NCI-H1105 (cell line): ENCODE results near the gene KCNAB2.

Source experiments
- DNase-seq: peaks from one replicate; lab custom pipeline; 2025; lab: John Stamatoyannopoulos, UW

KCNAB2 gene

GRCh38 chr1:6033124-6033523 is 12.6 kb upstream of the KCNAB2 start:
- no peak for DNase-seq

GRCh38 chr1:6033986-6034749 is 11.5 kb upstream of the KCNAB2 start:
- no peak for DNase-seq

DNA sequence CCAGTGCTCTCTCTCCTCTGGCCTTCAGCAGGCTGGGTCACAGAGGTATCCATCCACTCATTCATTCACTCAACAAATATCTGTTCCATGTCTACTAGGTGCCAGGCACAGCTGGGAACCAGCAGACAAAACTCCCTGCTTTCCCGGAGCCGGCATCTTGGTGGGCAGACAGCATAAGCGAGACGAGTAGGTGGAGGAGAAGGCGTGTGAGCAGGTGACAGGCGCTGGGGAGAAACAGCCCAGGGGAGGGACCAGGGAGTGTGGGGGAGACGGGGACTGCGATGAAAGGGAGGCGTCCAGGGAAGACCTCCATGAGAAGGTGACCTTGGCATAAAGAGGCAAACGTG is 11.0 kb upstream of the KCNAB2 start:
- DNase-seq = no peak

GRCh38 chr1:6035303-6035702 is 10.4 kb upstream of the KCNAB2 start:
- DNase-seq = no peak

- DNase-seq = no peak
Measured at GRCh38 chr1:6035719-6036118, 10.0 kb upstream of the KCNAB2 start.

GRCh38 chr1:6037338-6037762 is 8.3 kb upstream of the KCNAB2 start:
- no peak for DNase-seq

DNA sequence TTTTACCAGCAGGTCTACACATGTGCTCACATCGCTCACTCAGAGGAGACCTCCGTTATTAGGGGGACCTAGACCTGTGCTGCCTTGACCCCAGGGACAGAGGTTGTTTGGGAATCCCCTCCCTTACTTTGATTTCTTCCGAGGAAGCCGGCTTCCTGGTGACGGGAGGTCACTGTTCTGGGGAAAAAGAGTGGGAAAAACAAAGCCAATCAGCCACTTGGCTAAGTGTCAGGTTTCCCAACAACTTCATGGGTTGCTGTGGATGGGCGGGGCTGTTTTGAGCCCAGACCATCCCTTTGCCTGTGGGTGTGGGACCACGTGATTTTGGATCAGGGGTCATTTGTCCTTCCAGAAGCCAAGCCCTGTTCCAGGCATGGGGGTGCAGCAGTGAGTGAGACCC is 7.1 kb upstream of the KCNAB2 start:
- DNase-seq = no peak

DNA sequence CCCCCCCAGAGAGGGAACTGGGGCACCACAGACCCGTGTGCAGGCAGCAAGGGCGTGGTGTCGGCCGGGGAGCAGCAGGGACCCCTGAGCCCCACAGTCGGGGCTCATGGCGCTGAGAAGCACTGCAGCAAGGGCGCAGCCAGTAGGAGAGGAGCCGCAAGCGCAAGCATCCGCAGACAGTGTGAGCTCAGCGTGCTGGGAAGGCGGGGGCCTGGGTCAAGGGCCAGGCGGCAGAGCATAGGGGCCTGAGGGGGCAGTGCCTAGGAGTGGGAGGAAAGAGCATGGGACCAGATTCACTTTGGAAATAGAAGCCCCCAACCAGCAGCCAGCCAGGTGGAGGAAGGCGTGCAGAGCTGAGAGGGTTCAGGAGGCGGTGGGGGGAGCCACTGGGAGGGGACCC is 6.7 kb upstream of the KCNAB2 start:
- no peak for DNase-seq

DNA sequence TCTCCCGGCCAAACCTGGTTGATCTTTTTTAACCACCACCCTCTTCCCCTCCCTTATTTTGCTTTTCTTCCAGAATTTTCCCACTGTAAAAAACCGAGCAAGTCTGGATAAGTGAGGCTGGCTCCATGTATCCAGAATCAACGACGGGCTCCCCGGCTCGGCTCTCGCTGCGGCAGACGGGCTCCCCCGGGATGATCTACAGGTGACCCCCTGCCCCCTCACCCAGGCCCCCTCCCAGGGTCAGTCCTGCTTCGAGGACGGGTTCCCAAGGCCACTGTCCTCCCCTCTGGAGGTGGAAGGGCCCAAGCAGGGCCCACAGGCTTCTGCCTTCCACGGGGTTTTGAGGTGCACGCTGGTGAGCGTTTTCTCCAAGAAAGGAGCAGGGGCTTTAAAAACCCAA is 5.2 kb upstream of the KCNAB2 start:
- DNase-seq = no peak

DNA sequence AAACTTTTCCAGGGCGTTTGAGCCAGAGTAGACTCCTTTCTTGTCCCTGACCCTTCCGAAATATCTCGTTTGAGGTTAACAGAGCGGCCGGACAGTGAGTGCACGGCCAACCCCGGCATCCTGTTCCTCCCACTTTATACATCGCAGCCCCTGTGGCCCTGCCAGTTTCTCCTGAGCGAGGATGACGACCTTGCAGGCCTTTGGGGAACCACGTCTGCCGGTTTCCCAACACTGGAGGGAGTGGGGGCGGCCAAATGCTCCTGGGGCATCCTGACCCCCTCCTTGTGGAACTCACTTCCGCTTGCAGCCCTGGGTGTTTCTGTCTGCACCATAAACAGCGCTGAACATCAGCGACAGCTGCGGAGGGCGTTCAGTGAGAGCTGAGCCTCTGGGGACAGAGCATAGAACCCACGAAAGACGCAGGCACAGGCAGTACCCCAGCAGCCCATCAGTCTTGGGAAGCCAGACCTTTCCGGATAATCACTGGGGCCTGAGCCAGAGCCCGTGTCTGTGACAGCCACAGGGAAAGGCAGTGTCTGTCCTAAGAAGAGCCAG is 4.8 kb upstream of the KCNAB2 start:
- no peak for DNase-seq

GRCh38 chr1:6041432-6042062 is 4.1 kb upstream of the KCNAB2 start:
- DNase-seq = no peak

DNA sequence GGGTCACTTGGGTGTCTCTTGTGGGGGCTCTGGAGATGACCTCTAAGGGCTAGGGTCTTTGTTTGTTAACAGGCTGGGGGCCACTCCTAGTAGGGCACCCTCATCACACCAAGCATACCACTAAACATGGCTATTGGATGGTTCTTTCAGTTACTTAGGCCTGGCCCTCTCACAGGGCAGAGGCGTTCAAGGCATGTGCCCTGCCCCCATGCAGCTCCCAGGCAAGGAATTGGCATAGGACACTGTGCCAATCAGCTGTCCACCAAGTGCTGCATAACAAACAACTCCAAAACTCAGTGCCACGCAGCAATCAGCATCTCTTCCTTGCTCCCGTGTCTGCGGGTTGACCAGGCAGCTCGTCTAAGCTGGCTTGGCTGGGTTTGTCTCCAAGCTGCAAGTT is 2.1 kb upstream of the KCNAB2 start:
- no peak for DNase-seq

GRCh38 chr1:6044481-6045109 is 1.1 kb upstream of the KCNAB2 start:
- DNase-seq = no peak

- no peak for DNase-seq
Measured at GRCh38 chr1:6045110-6045502, 582 bp upstream of the KCNAB2 start.

GRCh38 chr1:6046279-6046678 is 591 bp downstream of the KCNAB2 start:
- DNase-seq = no peak

DNA sequence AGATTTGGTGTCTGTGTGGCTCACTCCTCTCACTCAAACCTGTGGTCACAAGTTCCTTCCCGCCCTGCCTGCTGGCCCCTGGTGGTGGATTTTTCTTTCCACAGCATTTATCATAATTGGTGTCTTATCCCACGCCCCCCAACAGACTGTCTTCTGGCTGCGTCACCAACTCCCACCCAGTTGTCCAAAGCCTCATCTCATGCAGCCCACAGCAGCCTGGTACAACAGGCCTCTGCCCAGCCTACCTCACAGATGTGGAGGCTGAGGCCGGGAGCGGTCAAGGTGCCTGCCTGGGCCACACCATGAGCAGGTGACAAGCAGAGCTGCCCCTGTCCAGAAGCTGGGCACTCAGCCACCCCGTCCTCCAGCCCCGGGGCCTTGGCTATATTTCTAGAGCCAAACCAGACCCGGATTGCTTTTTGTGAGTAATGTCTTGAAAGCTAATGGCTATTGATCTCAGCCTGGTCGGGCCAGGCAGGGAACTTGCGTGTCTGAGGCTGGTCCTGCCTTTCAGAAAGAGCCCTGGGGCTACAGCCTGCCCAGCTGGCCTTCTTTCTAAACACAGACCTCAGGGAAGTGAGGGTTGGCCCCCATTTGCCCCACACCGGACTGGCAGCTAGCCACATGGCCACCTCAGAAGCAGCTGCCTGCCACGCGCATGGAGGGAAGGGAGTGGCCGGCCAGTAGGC is 2.6 kb downstream of the KCNAB2 start:
- no peak for DNase-seq

GRCh38 chr1:6049419-6049818 is 3.7 kb downstream of the KCNAB2 start:
- no peak for DNase-seq

DNA sequence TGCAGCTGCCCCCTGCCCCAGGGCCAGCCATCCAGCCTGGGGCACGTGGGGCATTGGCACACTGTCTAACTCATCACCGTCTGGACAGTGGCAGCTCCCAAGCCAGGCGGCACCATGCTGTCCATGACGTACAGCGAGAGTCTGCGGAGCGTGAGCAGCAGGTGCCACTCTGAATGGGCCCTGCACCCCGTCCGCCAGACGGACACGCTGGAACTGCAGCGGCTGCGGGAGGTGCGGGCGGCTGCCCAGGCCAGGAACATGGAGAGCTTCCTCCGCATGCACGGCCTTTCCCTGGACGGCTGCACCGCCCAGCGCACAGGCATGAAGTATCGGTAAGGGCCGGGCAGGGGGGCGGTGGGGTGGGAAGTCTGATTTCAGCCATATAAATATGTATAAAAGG is 5.7 kb downstream of the KCNAB2 start:
- DNase-seq = no peak

DNA sequence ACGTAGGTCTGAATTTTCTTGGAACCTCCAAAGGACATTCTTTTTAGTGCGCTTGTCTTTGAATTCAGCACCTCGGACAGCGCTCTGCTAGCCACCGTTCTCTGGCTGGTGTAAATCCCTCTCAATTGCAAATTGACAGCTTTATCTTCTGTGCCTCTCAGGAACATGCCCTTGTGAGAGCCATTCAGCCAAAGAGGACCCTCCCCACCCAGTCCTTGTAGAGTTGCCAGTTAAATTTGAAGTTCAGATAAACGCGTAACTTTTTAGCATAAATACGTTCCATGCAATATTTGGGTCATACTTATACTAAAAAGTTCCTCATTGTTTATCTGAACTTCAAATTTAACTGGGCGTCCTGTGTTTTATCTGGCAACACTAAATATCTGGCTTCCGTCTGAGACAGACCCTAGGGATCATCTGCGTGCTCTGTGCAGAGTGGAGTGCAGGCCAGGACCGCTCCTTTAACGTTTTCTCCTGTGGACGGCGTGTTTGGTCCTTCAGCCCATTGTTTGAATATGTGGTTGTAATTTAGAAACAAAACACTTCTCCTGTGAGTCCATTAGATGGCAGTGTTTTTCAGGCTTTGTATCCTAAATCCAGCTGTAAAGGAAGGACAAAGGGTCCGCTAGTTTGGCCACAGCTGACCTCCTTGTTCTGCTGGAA is 7.0 kb downstream of the KCNAB2 start:
- peak; percentile 18 for DNase-seq

DNA sequence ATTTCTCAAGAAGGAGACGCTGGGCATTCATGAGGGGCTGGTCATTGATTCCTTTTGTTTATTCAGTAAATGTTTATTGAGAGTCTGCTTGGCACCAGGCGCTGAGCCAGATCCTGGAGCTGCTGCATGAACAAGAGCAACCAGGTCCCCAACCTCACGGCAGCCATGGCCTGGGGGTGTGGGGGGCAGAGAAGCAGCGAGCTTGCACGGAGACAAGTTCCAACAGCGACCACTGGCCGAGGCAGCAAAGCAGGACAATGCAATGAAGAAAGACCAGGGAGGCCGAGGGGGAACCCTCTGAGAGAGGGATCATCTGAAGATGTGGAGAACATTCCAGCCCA is 7.5 kb downstream of the KCNAB2 start:
- DNase-seq = no peak

DNA sequence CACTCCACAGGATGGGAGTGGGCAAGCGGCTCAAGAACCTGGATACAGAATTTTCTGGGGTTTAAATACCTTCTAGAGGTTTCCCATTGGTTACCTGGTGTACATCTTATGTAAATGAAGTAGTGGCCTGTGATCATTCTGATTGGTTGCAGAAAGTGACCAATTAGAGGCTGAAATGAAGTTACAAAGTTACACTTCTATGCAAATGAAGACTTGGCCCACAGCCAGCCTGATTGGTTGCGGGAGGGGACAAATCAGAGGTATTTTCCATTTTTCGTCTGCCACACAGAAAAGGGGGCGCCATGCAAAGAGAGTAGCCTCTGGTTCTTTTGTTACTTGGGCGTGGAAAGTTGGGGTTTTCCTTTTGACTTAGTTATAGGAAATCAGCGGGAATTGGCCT is 8.9 kb downstream of the KCNAB2 start:
- DNase-seq = no peak

GRCh38 chr1:6056572-6056948 is 10.9 kb downstream of the KCNAB2 start:
- DNase-seq = no peak
